GM12875 (cell line): Measurements from ENCODE around the gene CCDC50.

ENCODE experiments used
- H3K4me3 ChIP-seq: one replicate; pipeline ENCODE4 v1.5.1; 2011; ENCODE audit warnings: low read depth, low read length, control low read depth
- CTCF ChIP-seq: IDR thresholded peaks from 2 replicates; pipeline ENCODE4 v1.5.1; 2011; ENCODE audit warnings: low read depth, mild to moderate bottlenecking, control low read depth, inconsistent platforms, low read length, moderate library complexity, borderline replicate concordance; ENCODE audit not compliant: insufficient read depth

The CCDC50 gene

GRCh38 chr3:191347228-191347627, 18.0 kb downstream of the CCDC50 start:
- TF ChIP-seq CTCF, result no peak

GRCh38 chr3:191348098-191348497, 18.9 kb downstream of the CCDC50 start:
- no peak for TF ChIP-seq CTCF
- H3K4me3 ChIP-seq, result no peak overlapping the region

More at GRCh38 chr3:191347228-191347627, 18.0 kb downstream of the CCDC50 start:
- no peak overlapping the region for H3K4me3 ChIP-seq

- no peak overlapping the region for H3K4me3 ChIP-seq
Observed at GRCh38 chr3:191350396-191351090, 21.3 kb downstream of the CCDC50 start.

GRCh38 chr3:191352014-191352413, 22.8 kb downstream of the CCDC50 start:
- H3K4me3 ChIP-seq, result no peak overlapping the region
- no peak for TF ChIP-seq CTCF

More at GRCh38 chr3:191350396-191351090, 21.3 kb downstream of the CCDC50 start:
- no peak for TF ChIP-seq CTCF

GRCh38 chr3:191353022-191353777, 24.0 kb downstream of the CCDC50 start:
- H3K4me3 ChIP-seq, result no peak overlapping the region
- no peak for TF ChIP-seq CTCF

GRCh38 chr3:191355406-191355805, 26.2 kb downstream of the CCDC50 start:
- H3K4me3 ChIP-seq, result no peak overlapping the region
- no peak for TF ChIP-seq CTCF
